Endothelial cell of umbilical vein (primary cell): ENCODE results near the gene PHYH. TPM values are rescaled to one million over a fixed set of nuclear protein-coding genes. Genes with fewer than 3 reads are reported as not detected.

Source experiments
- BruUV-seq: library from RNA; stranded (reverse); fragments of 400-500 nt; replicated peaks from 2 replicates; lab custom pipeline; 2021; lab: Mats Ljungman, UMichigan
- CTCF ChIA-PET: fragments of 300-600, 350-600 bp; sonication (Branson Sonifier 250); formaldehyde crosslinking; loops from one replicate; lab custom pipeline; 2021; ENCODE audit warnings: antibody characterized with exemption, inconsistent platforms; lab: Charles Lee
- POLR2A ChIA-PET: fragments of 300-600, 350-600 bp; sonication (Branson Sonifier 250); formaldehyde crosslinking; loops from one replicate; lab custom pipeline; 2021; ENCODE audit warnings: antibody characterized with exemption, inconsistent platforms; lab: Charles Lee
- DNase-seq: peaks from one replicate; pipeline ENCODE4 v3.0.0-alpha.2; 2011; ENCODE audit warnings: low read depth, low spot score
- FAIRE-seq: peaks from 2 replicates; lab custom pipeline; 2011; peaks lifted over from hg19 to GRCh38; lab: Jason Lieb, UNC
- H2AFZ ChIP-seq: 2 replicates; pipeline ENCODE4 v1.6.0; 2012; ENCODE audit warnings: low read depth, low read length, control low read depth, inconsistent platforms
- H3K27ac ChIP-seq: 2 replicates; pipeline ENCODE4 v1.5.1; 2011; ENCODE audit warnings: low read depth, mild to moderate bottlenecking, control low read depth, low read length, moderate library complexity; ENCODE audit not compliant: insufficient read depth
- H3K27me3 ChIP-seq, 2 experiments: 2 replicates each; pipeline versions ENCODE4 v1.6.0 to v1.6.1; 2011; ENCODE audit warnings: low read length in 2 of 2, mixed read lengths in 1 of 2; ENCODE audit not compliant: control insufficient read depth in 2 of 2, insufficient read depth in 2 of 2
- H3K36me3 ChIP-seq, 2 experiments: 2 replicates in 1 of 2; 3 replicates in 1 of 2; pipeline ENCODE4 v1.5.1; 2011; ENCODE audit warnings: low read length in 2 of 2, mild to moderate bottlenecking in 1 of 2, moderate library complexity in 1 of 2; ENCODE audit not compliant: control insufficient read depth in 2 of 2, insufficient read depth in 2 of 2; ENCODE audit errors: extremely low read depth in 1 of 2
- H3K4me1 ChIP-seq: 3 replicates; pipeline ENCODE4 v1.5.1; 2011; ENCODE audit warnings: mild to moderate bottlenecking, low read length; ENCODE audit not compliant: control insufficient read depth, insufficient read depth; ENCODE audit errors: extremely low read depth
- H3K4me2 ChIP-seq: 2 replicates; pipeline ENCODE4 v1.6.1; 2011; ENCODE audit warnings: low read length, control low read depth, mixed read lengths; ENCODE audit not compliant: insufficient read depth
- H3K4me3 ChIP-seq, 3 experiments: fragments of 200-600 bp in 1 of 3; sonication (generic), shearing (Covaris generic) in 1 of 3; replicated peaks in 1 of 3; 2 replicates each; pipeline ENCODE4 v1.5.1; 2011 to 2016; ENCODE audit warnings: control low read depth in 3 of 3, low read length in 3 of 3, mild to moderate bottlenecking in 2 of 3, inconsistent platforms in 1 of 3, low read depth in 1 of 3, moderate library complexity in 1 of 3; ENCODE audit not compliant: insufficient read depth in 1 of 3
- H3K79me2 ChIP-seq: 2 replicates; pipeline ENCODE4 v1.6.0; 2012; ENCODE audit warnings: low read length, inconsistent platforms; ENCODE audit not compliant: control insufficient read depth, insufficient read depth
- H3K9ac ChIP-seq: replicated peaks from 2 replicates; pipeline ENCODE3; 2011; ENCODE audit warnings: low read length, control low read depth; ENCODE audit not compliant: insufficient read depth; ENCODE audit errors: extremely low read depth
- H3K9me1 ChIP-seq: replicated peaks from 3 replicates; pipeline ENCODE4 v1.6.0; 2011; ENCODE audit warnings: mild to moderate bottlenecking, low read length; ENCODE audit not compliant: control insufficient read depth, insufficient read depth; ENCODE audit errors: extremely low read depth
- H3K9me3 ChIP-seq: replicated peaks from 2 replicates; pipeline ENCODE4 v1.5.1; 2012; ENCODE audit warnings: low read length, inconsistent platforms; ENCODE audit not compliant: control insufficient read depth, insufficient read depth
- H4K20me1 ChIP-seq: replicated peaks from 2 replicates; pipeline ENCODE3; 2011; ENCODE audit warnings: mild to moderate bottlenecking, low read length; ENCODE audit not compliant: control insufficient read depth, insufficient read depth; ENCODE audit errors: extremely low read depth
- EZH2 ChIP-seq: IDR thresholded peaks from 2 replicates; pipeline ENCODE4 v1.6.1; 2012; ENCODE audit warnings: borderline replicate concordance, low read depth, mild to moderate bottlenecking, moderate library complexity, low read length, inconsistent platforms; ENCODE audit not compliant: severe bottlenecking
- FOS ChIP-seq: IDR thresholded peaks from 2 replicates; pipeline ENCODE4 v1.6.1; 2011; ENCODE audit warnings: mild to moderate bottlenecking, low read length, moderate library complexity, borderline replicate concordance; ENCODE audit not compliant: insufficient read depth
- GATA2 ChIP-seq: IDR thresholded peaks from 2 replicates; pipeline ENCODE4 v1.7.0; 2011; ENCODE audit warnings: low read depth, mild to moderate bottlenecking, moderate library complexity, mixed read lengths, low read length; ENCODE audit not compliant: insufficient read length, insufficient read depth
- JUN ChIP-seq: IDR thresholded peaks from 2 replicates; pipeline ENCODE4 v1.6.1; 2011; ENCODE audit warnings: borderline replicate concordance, low read depth; ENCODE audit not compliant: insufficient read length, insufficient read depth
- MYC ChIP-seq: IDR thresholded peaks from one replicate; pipeline ENCODE4 v1.6.1; 2011; ENCODE audit warnings: mild to moderate bottlenecking, low read depth, low read length
- POLR2A ChIP-seq: IDR thresholded peaks from 2 replicates; pipeline ENCODE4 v1.6.1; 2012; ENCODE audit warnings: low read depth, mild to moderate bottlenecking, control low read depth, low read length
- POLR2AphosphoS5 ChIP-seq: IDR thresholded peaks from 2 replicates; pipeline ENCODE4 v1.6.1; 2012; ENCODE audit warnings: low read depth, mild to moderate bottlenecking, control low read depth, low read length, moderate library complexity; ENCODE audit not compliant: insufficient read depth
- dilution Hi-C: fragments of 300-500 bp; cut with MboI; formaldehyde crosslinking; loops from one replicate; pipeline ENCODE4 v1.15.0; 2019; ENCODE audit warnings: low sequenced_read_pairs; ENCODE audit not compliant: extremely low pct_ligation_motif_present
- intact Hi-C: fragments of 100-400 bp; cut with micrococcal nuclease; formaldehyde crosslinking; loops from one replicate; pipeline ENCODE4 v1.10.0; 2022
- polyA plus RNA-seq, 4 experiments: library from polyadenylated mRNA; depleted of rRNA in 3 of 4; stranded (reverse) in 3 of 4; unstranded in 1 of 4; fragments of >200 nt; gene quantifications; 2 replicates each; pipeline versions ENCODE4 v1.2.1 to v1.2.3, GENCODE V29; 2011 to 2012; ENCODE audit warnings: missing spikeins in 1 of 4
- total RNA-seq: library from RNA; stranded (reverse); gene quantifications from 2 replicates; pipeline ENCODE4 v1.2.3, GENCODE V29; 2021
- TF ChIP-seq, protein P1 (sequence below), 2 donors: IDR thresholded peaks; 1 replicate in 1 of 2; 2 replicates in 1 of 2; pipeline ENCODE4 v1.5.1; 2011; ENCODE audit warnings: low read length in 2 of 2, mild to moderate bottlenecking in 2 of 2, moderate library complexity in 2 of 2, control low read depth in 1 of 2, inconsistent platforms in 1 of 2, low read depth in 1 of 2; ENCODE audit not compliant: insufficient read depth in 1 of 2; ENCODE audit errors: extremely low read depth in 1 of 2
- TF ChIP-seq, protein P2 (sequence below): IDR thresholded peaks from 2 replicates; pipeline ENCODE4 v1.6.1; 2011; ENCODE audit not compliant: insufficient read depth, insufficient read length

PHYH gene
- total and polyA plus RNA-seq, 2 donors (not counting 3 experiments of a cell fraction or from before 2014, with no cell fraction given), result 4.7 to 9.4 TPM

DNA sequence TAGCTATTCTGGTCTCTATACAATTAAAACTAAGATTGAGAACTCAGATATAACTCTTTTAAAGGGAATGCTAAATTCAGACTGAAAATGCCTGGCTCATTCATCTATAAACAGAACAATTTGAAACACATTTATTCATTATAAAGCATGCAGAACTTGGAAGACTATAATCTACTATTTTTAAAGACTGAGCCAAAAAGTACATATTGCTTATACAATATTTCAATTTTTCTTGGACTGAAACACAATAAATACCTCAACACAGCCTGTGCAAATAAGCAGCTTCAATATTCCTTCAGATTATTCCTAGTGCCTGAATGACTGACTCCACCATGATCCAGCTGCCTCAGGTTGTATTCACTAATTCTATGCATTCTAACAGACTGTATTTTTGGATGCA is 15.5 kb upstream of the PHYH start:
- Histone ChIP-seq H3K27me3 (no peaks in the 10 kb centered on the region), H3K9ac (no peak overlapping the region), H3K4me2 (no peak overlapping the region), H3K4me3 (no peak overlapping the region), H3K36me3 (peaks cover 0 to 2% of the 10 kb centered on the region in 2 experiments), H3K9me1 (no peaks in the 10 kb centered on the region), H2AFZ (no peak overlapping the region), H4K20me1 (no peaks in the 10 kb centered on the region), H3K27ac (no peak overlapping the region), H3K79me2 (no peaks in the 10 kb centered on the region), H3K9me3 (no peaks in the 10 kb centered on the region), H3K4me1 (peaks cover 4% of the 10 kb centered on the region)
- DNase-seq (no peak), FAIRE-seq (no peak)
- dilution Hi-C loops, result no loop called here
- intact Hi-C loops, result no loop called here
- TF ChIP-seq POLR2A (no peak), EZH2 (no peak), FOS (no peak), JUN (no peak), POLR2AphosphoS5 (no peak)
- TF ChIP-seq, protein P1, sequence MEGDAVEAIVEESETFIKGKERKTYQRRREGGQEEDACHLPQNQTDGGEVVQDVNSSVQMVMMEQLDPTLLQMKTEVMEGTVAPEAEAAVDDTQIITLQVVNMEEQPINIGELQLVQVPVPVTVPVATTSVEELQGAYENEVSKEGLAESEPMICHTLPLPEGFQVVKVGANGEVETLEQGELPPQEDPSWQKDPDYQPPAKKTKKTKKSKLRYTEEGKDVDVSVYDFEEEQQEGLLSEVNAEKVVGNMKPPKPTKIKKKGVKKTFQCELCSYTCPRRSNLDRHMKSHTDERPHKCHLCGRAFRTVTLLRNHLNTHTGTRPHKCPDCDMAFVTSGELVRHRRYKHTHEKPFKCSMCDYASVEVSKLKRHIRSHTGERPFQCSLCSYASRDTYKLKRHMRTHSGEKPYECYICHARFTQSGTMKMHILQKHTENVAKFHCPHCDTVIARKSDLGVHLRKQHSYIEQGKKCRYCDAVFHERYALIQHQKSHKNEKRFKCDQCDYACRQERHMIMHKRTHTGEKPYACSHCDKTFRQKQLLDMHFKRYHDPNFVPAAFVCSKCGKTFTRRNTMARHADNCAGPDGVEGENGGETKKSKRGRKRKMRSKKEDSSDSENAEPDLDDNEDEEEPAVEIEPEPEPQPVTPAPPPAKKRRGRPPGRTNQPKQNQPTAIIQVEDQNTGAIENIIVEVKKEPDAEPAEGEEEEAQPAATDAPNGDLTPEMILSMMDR (IDR thresholded peaks at IDR 0.05; ENCODE audit: extremely low read depth in 1 of 2, insufficient read depth in 1 of 2, low read depth in 1 of 2, low read length in 2 of 2), result no peak
- ChIA-PET CTCF (interaction anchor here (2.1 to 3.9 kb wide), 2 partner anchors 12 to 16 kb away, joined by 7 to 40 read pairs; partner anchors contain the start of gene PHYH), POLR2A (no interaction called here)
- BruUV-seq, result no TSS peak

DNA sequence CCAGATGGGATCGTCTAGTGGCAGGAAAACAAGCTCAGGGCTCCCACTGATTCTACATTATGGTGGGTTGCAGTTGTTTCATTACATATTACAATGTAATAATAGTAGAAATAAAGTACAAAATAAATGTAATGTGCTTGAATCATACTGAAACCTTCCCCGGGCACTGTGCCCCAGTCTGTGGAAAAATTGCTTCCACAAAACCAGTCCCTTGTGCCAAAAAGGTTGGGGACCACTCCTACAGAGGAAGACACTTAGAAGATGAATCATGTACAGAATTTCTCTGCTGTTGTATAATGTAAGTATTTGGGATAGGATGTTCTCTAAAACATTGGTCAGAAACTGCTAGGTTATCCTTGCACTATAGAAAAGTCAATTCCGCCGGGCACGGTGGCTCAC is 11.3 kb upstream of the PHYH start:
- Histone ChIP-seq H3K9me3 (no peaks in the 10 kb centered on the region), H2AFZ (no peak overlapping the region), H3K79me2 (no peaks in the 10 kb centered on the region), H3K4me2 (no peak overlapping the region), H4K20me1 (no peaks in the 10 kb centered on the region), H3K36me3 (no peaks in the 10 kb centered on the region), H3K27ac (no peak overlapping the region), H3K27me3 (no peaks in the 10 kb centered on the region), H3K4me1 (no peaks in the 10 kb centered on the region), H3K9ac (no peak overlapping the region), H3K9me1 (no peaks in the 10 kb centered on the region), H3K4me3 (no peak overlapping the region)
- POLR2A ChIA-PET, result no interaction called here
- DNase-seq, result no peak
- TF ChIP-seq GATA2 (no peak), POLR2A (no peak), JUN (no peak), MYC (no peak), POLR2AphosphoS5 (no peak), EZH2 (no peak), FOS (no peak)
- TF ChIP-seq, protein P2, sequence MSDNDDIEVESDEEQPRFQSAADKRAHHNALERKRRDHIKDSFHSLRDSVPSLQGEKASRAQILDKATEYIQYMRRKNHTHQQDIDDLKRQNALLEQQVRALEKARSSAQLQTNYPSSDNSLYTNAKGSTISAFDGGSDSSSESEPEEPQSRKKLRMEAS, result no peak
- TF ChIP-seq, protein P1 (IDR thresholded peaks at IDR 0.05; ENCODE audit: extremely low read depth in 1 of 2, insufficient read depth in 1 of 2, low read depth in 1 of 2, low read length in 2 of 2), result no peak
- no peak for FAIRE-seq
- CTCF ChIA-PET, result no interaction called here
- intact Hi-C loops, result no loop called here
- no TSS peak for BruUV-seq
- dilution Hi-C loops, result no loop called here
